HG03442 (cell line): ENCODE results near the gene CCDC71.

ENCODE experiments used
- ATAC-seq: cut with Tn5 transposase; IDR thresholded peaks from one replicate; pipeline ENCODE4 v1.9.1; 2021; ENCODE audit warnings: mild to moderate bottlenecking, moderate library complexity; ENCODE audit not compliant: unreplicated experiment

Gene CCDC71

GRCh38 chr3:49165771-49166751 is at the start of gene CCDC71:
Gene CCDC71 (minus strand): TSS chr3:49166331. CDS start chr3:49164208, 2,123 bp downstream.
- ATAC-seq = peak; percentile 58

GRCh38 chr3:49213998-49214397 is 47.9 kb upstream of the CCDC71 start:
- no peak for ATAC-seq

DNA sequence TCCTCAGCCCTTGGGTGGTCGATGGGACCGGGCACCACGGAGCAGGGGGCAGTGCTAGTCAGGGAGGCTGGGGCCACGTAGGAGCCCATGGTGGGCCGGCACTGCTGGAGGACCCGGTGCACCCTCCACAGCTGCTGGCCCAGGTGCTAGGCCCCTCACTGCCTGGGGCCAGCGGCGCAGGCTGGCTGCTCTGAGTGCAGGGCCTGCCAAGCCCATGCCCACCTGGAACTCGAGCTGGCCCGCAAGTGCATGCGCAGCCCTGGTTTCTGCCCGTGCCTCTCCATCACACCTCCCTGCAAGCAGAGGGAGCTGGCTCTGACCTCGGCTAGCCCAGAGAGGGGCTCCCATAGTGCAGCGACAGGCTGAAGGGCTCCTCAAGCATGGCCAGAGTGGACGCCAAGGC is 47.4 kb upstream of the CCDC71 start:
- no peak for ATAC-seq

DNA sequence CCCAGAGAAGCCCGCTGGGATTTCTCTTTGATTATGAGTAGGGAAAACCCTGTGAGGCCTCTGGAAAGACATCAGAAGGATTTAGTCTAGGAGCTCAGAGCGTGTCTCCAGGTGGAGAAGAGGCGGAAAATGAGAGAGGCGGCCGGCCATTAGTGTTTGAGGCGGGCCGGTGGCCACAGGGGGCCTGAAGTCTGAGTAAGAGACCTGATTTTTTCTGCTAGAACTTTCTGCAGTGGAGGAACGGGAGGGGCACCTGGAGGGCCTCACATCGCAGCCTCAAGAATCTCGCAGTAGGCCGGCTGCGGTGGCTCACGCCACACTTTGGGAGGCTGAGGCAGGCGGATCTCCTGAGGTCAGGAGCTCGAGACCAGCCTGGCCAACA is 33.8 kb upstream of the CCDC71 start:
- no peak for ATAC-seq

DNA sequence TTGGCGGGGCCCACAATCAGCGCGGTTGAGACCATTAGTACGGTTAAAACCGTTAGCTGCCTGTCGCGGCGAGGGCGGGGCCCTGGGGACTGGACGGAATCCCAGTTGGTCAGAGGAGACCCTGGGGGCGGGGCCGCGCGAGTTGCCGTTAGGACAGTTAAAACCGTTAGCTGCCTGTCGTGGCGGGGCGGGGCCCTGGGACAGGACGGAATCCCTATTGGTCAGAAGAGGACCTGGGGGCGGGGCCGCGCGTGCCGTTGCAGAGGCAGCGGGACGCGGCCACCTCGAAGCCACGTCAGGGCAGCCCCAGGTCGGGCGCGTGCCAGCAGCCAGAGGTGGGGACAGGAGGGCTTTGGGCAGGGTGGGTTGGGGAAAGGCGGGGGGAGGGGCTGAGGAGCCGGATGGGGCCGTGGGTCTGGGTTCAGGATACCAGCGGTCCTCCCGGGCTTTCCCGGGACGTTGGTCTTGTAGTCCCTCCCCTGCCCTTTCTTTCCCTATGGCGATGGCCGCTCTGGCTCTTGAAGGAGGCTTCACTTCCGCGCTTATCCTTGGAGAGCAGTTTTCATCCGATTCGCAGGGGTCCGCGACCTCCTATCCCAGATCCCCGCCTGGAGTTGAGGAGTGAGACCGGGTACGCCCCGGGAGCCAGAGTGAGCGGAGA is 33.2 kb upstream of the CCDC71 start:
- ATAC-seq = no peak

- ATAC-seq = no peak
These were observed 32.6 kb upstream of the CCDC71 start for GRCh38 chr3:49198611-49199230.

GRCh38 chr3:49198161-49198560 is 32.0 kb upstream of the CCDC71 start:
- no peak for ATAC-seq

- ATAC-seq = no peak
These were observed 25.6 kb upstream of the CCDC71 start for GRCh38 chr3:49191741-49192140.

- no peak for ATAC-seq
These were observed 17.7 kb upstream of the CCDC71 start for GRCh38 chr3:49183873-49184272.

- no peak for ATAC-seq
These were observed 16.6 kb upstream of the CCDC71 start for GRCh38 chr3:49182682-49183081.

- no peak for ATAC-seq
These were observed 15.2 kb upstream of the CCDC71 start for GRCh38 chr3:49181351-49181750.

GRCh38 chr3:49180116-49180515 is 14.0 kb upstream of the CCDC71 start:
- ATAC-seq = no peak

- no peak for ATAC-seq
These were observed 10.9 kb upstream of the CCDC71 start for GRCh38 chr3:49177073-49177472.

DNA sequence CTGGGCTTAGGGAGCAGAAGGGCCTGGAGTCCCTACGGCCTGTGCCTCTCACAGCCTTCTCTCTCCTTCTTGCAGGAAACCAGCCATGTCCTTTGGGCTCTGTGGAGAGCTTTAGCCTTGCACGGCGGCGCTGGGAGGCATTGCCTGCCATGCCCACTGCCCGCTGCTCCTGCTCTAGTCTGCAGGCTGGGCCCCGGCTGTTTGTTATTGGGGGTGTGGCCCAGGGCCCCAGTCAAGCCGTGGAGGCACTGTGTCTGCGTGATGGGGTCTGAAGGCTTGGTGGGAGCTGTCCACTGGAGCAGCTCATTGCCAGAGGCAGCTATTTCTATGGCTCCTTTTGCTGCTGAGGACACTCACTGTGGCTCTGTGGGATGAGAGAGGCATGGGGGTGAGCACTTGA is 9.4 kb upstream of the CCDC71 start:
- ATAC-seq = no peak

- no peak for ATAC-seq
These were observed 8.4 kb upstream of the CCDC71 start for GRCh38 chr3:49174397-49174985.

GRCh38 chr3:49173792-49174170 is 7.7 kb upstream of the CCDC71 start:
- no peak for ATAC-seq

- no peak for ATAC-seq
These were observed 7.1 kb upstream of the CCDC71 start for GRCh38 chr3:49173116-49173791.

DNA sequence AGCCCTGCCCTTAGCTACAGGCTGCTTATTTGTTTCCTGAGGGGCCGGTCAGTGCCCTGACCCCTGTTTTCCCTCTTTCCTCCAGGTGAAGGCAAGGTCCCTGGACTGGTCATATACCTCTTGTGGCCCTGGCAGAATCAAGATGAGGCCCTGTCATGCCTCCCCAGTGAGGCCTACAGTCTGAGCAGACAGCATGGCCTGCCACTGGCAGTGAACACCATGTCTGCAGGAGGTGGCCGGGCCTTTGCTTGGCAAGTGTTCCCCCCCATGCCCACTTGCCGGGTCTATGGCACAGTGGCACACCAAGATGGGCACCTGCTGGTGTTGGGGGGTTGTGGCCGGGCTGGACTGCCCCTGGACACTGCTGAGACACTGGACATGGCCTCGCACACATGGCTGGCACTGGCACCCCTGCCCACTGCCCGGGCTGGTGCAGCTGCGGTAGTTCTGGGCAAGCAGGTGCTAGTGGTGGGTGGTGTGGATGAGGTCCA is 6.5 kb upstream of the CCDC71 start:
- ATAC-seq = no peak

- ATAC-seq = no peak
These were observed 5.8 kb upstream of the CCDC71 start for GRCh38 chr3:49171775-49172500.
